GM13976 (cell line): ENCODE data around the gene COL8A2.

Experiments used
- DNase-seq: peaks from one replicate; pipeline ENCODE4 v3.0.0; 2012; ENCODE audit warnings: low spot score
- CTCF ChIP-seq: IDR thresholded peaks from 2 replicates; pipeline ENCODE4 v1.5.1; 2012; ENCODE audit warnings: borderline replicate concordance, mild to moderate bottlenecking; ENCODE audit not compliant: insufficient read depth; ENCODE audit errors: extremely low read depth, missing control alignments, control extremely low read depth
- in situ Hi-C: fragments of 300-500 bp; cut with MboI; formaldehyde crosslinking; loops from one replicate; pipeline ENCODE4 v1.12.0; 2022; ENCODE audit warnings: low sequenced_read_pairs, mixed read lengths, inconsistent platforms; ENCODE audit not compliant: unreplicated experiment

Gene COL8A2

DNA sequence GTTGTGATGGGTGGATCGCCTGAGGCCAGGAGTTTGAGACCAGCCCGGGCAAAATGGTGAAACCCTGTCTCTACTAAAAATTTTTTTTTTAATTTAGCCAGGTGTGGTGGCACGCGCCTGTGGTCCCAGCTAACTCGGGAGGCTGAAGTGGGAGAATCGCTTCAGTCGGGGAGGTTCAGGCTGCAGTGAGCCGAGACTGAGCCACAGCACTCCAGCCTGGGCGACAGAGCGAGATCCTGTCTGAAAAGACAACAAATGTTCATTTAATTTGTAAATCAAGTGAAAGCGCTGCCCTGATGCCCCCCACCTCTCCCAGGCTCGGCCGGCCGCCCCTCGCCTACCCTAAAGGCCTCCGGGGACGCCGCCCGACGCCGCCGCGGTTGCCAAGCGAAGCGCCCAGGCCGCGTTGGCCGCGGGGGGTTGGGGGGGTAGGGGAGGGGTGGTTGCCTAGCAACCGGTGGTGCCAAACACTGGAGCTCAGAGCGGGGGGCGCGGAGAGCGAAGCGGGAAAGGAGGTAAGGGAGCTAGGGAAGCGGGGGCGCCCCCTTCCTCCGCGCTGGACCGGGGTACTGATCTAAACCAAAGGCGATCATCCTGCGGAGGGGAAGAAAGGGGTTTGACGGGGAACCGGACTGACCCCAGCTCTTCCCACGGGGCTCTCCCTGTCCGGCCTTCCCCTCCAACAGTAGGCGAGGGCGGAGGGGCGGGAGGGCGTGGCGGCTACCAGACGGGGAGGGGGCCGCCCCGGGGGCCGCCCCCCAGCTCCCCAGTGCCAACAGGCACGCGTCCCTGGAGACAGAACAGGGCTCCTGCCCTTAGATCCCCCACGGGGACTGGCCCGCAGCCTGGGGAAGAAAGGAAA is 41.2 kb downstream of the COL8A2 start, which contains the start of gene TEKT2:
Gene TEKT2, plus strand, starts transcription at position 460 of the 862 bp plus-strand sequence. CDS start 828 bp downstream, outside the sequence.
- DNase-seq = peak; percentile 71
- in situ Hi-C loops = no loop called here
- no peak for TF ChIP-seq CTCF

GRCh38 chr1:36083219-36083618 is 41.8 kb downstream of the COL8A2 start:
- in situ Hi-C loops = no loop called here
- no peak for DNase-seq
- TF ChIP-seq CTCF = no peak

DNA sequence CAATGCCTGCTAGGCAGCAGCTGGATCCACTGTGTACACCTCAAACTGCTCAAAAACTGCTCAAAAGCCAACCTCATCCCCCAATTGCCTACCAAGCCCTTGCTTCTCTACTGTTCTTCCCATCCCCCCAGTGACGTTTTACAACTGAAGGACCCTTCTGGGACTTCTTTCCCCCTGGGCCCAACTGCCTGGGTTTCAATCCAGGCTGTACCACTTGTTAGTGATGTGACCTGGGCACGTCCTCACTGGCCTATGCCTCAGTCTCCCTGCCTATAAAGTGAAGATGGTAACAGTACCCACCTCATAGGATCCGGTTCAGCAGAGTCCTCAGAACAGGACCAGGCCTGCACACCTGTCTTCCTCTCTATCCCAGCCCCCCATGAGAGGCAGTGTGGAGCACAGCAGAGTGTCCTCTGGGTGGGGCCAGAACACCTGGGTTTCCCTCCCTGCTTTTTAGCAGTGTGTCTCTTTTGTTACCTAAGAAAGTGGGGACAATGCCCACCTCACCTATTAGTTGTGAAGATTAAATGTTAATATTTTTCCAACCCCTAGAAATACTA is 43.0 kb downstream of the COL8A2 start:
- in situ Hi-C loops = no loop called here
- DNase-seq = no peak
- no peak for TF ChIP-seq CTCF

- no peak for DNase-seq
- in situ Hi-C loops = no loop called here
- no peak for TF ChIP-seq CTCF
Measured at GRCh38 chr1:36080801-36081200, 44.2 kb downstream of the COL8A2 start.

DNA sequence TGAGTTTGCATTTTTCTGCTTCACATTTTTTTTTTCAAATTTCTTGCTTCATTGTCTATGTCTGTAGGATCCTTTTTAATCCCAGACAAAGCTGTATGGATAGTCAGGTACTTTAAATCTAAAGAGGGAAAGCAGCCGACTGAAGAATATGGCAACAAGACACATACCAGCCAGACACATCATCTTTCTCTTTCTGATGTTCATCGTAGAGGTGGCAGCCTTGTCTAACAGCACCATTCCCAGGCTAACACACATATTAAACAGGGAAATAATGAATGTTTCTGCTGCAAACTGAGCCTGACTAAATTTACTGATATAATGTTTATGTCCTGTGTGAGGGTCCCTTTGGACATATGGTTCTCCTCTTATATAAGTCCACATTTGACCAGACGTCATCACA is 44.8 kb downstream of the COL8A2 start:
- no peak for DNase-seq
- no peak for TF ChIP-seq CTCF
- in situ Hi-C loops = no loop called here

DNA sequence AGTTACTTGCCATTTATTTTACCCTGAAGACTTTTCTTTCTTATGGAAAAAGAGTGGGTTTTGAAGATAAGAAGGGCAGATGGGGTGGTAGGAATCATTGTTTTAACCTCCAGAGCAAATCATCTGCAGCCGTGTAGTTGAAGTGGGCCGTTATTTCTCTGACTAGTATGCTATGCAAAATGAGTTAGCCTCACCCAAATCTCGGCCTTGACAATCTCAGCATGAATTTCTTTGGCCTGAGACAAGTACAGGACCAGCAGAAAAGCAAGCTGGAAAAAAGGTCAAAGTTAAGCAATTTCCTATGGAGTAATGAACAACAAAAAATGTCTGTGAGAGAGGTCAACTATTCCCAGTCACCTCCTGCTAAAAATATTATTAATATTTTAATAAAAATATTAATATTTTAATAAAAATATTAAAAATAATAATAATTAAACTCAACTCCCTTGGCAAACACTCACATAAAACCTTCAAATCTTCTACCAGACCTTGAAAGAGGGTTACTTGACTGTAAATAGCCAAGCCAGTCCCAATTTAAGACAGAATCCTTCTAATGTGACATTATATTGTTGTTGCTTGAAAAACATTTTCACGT is 47.9 kb downstream of the COL8A2 start:
- in situ Hi-C loops = no loop called here
- no peak for TF ChIP-seq CTCF

More for the DNA sequence above, 47.9 kb downstream of the COL8A2 start:
- DNase-seq = no peak
